K562 (cell line): ENCODE results near the gene BTG2. TPM values are rescaled to one million over a fixed set of nuclear protein-coding genes. Genes with fewer than 3 reads are reported as not detected.

Source experiments
- ATF3 ChIP-seq, 2 experiments: fragments of 450-650 bp in 1 of 2; sonication (generic) in 1 of 2; formaldehyde crosslinking in 1 of 2; IDR thresholded peaks in 1 of 2; conservative IDR thresholded peaks in 1 of 2; 2 replicates each; pipeline versions ENCODE4 v1.6.1 to v1.8.1; 2016 to 2023; ENCODE audit warnings: mild to moderate bottlenecking in 2 of 2, moderate library complexity in 2 of 2, inconsistent platforms in 1 of 2, missing genetic modification reagents in 1 of 2
- CEBPZ ChIP-seq: fragments of 150-350 bp; IDR thresholded peaks from 2 replicates; pipeline ENCODE4 v1.6.1; 2014; ENCODE audit warnings: low read depth, mild to moderate bottlenecking, low read length, borderline replicate concordance
- CTBP1 ChIP-seq: fragments of 450-650 bp; IDR thresholded peaks from 2 replicates; pipeline ENCODE4 v1.6.1; 2016; ENCODE audit warnings: borderline replicate concordance
- NEUROD1 ChIP-seq: fragments of 150-350 bp; IDR thresholded peaks from 2 replicates; pipeline ENCODE4 v1.6.1; 2014; ENCODE audit warnings: borderline replicate concordance, low read length, low read depth; ENCODE audit not compliant: partially characterized antibody
- NFYB ChIP-seq: IDR thresholded peaks from 2 replicates; pipeline ENCODE4 v1.6.1; 2011; ENCODE audit warnings: mild to moderate bottlenecking, moderate library complexity; ENCODE audit not compliant: insufficient read length; ENCODE audit errors: extremely low read depth
- PKNOX1 ChIP-seq: fragments of 450-650 bp; IDR thresholded peaks from 2 replicates; pipeline ENCODE4 v1.6.1; 2016
- RUNX1 ChIP-seq: sonication (generic); IDR thresholded peaks from 2 replicates; pipeline ENCODE4 v1.6.1; 2016; ENCODE audit warnings: antibody characterized with exemption, low read depth
- SMAD2 ChIP-seq: fragments of 150-350 bp; IDR thresholded peaks from 2 replicates; pipeline ENCODE4 v1.6.1; 2014; ENCODE audit warnings: low read depth, mild to moderate bottlenecking, low read length
- ZBTB2 ChIP-seq: fragments of 450-650 bp; IDR thresholded peaks from 2 replicates; pipeline ENCODE4 v1.6.1; 2016; ENCODE audit warnings: antibody characterized with exemption
- ZNF224 ChIP-seq: sonication (generic); formaldehyde crosslinking; IDR thresholded peaks from 2 replicates; pipeline ENCODE4 v1.8.0; 2022; ENCODE audit warnings: mild to moderate bottlenecking, missing genetic modification reagents
- ZNF277 ChIP-seq: fragments of 250-450 bp; sonication (Bioruptor Pico); IDR thresholded peaks from 2 replicates; pipeline ENCODE4 v1.8.0; 2022; ENCODE audit warnings: inconsistent platforms, mild to moderate bottlenecking, moderate library complexity, borderline replicate concordance
- ZNF444 ChIP-seq: fragments of 250-450 bp; sonication (Bioruptor Pico); IDR thresholded peaks from 2 replicates; pipeline ENCODE4 v1.4.0; 2020; ENCODE audit warnings: mild to moderate bottlenecking, moderate library complexity
- ZNF511 ChIP-seq: sonication (generic); formaldehyde crosslinking; IDR thresholded peaks from 2 replicates; pipeline ENCODE4 v1.8.0; 2022; ENCODE audit warnings: mild to moderate bottlenecking, missing genetic modification reagents
- ZNF518B ChIP-seq: fragments of 250-450 bp; sonication (Bioruptor Pico); IDR thresholded peaks from 2 replicates; pipeline ENCODE4 v1.5.0; 2021; ENCODE audit warnings: mild to moderate bottlenecking, moderate library complexity
- ZNF644 ChIP-seq: fragments of 200-800 bp; sonication (Bioruptor generic); IDR thresholded peaks from 2 replicates; pipeline ENCODE4 v1.6.1; 2016; ENCODE audit warnings: low read depth, missing genetic modification characterization, missing compliant biosample characterization
- polyA plus RNA-seq, 8 experiments: library from polyadenylated mRNA; depleted of rRNA in 4 of 8; stranded (reverse) in 5 of 8; unstranded in 3 of 8; fragments of >200 nt; fragmentation: Nextera tagmentation in 2 of 8; fragmentation: Illumina TruSeq in 1 of 8; extraction: Ambion mirVana in 2 of 8; extraction: Trizol in 1 of 8; gene quantifications; 2 replicates each; pipeline versions ENCODE4 v1.2.1 to v1.2.3, GENCODE V29; 2011 to 2014; ENCODE audit warnings: inconsistent platforms in 1 of 8, missing spikeins in 1 of 8
- total RNA-seq, 7 experiments: library from RNA; depleted of rRNA in 6 of 7; stranded (reverse); fragments of >200 nt in 6 of 7; fragmentation: Illumina TruSeq in 2 of 7; extraction: Trizol in 2 of 7; gene quantifications; 2 replicates each; pipeline versions ENCODE4 v1.2.1 to v1.2.3, GENCODE V29; 2011 to 2021; ENCODE audit warnings: low replicate concordance in 1 of 7

BTG2 gene
- total and polyA plus RNA-seq, 9 of the 15 experiments (the other 6 are each of a cell fraction or from before 2014, with no cell fraction given) = 2.3 to 41.9 (median 8.7) TPM

GRCh38 chr1:203328714-203329122 is 23.4 kb downstream of the BTG2 start (continued):
- no peak for TF ChIP-seq ATF3 (IDR thresholded peaks at IDR 0.05)
- TF ChIP-seq ATF3 (CRISPR knock-in tag; conservative IDR thresholded peaks at IDR 0.05) = no peak
- no peak for TF ChIP-seq CEBPZ
- peak; percentile 49; the same call in 1 of the 2 replicates for TF ChIP-seq CTBP1
- TF ChIP-seq ZNF444 (CRISPR knock-in tag) = no peak
- TF ChIP-seq ZNF518B = no peak
- TF ChIP-seq SMAD2 = no peak
- TF ChIP-seq PKNOX1 = no peak
- no peak for TF ChIP-seq ZNF277 (CRISPR knock-in tag)
- TF ChIP-seq ZNF511 (CRISPR knock-in tag) = no peak
- TF ChIP-seq ZNF224 (CRISPR knock-in tag) = no peak
- TF ChIP-seq ZBTB2 = no peak
- TF ChIP-seq RUNX1 = no peak
- no peak for TF ChIP-seq NEUROD1
- no peak for TF ChIP-seq ZNF644
- no peak for TF ChIP-seq NFYB
